HepG2 (cell line): Measurements from ENCODE around the gene USF2. TPM values are rescaled to one million over a fixed set of nuclear protein-coding genes. Genes with fewer than 3 reads are reported as not detected.

Experiments
- ATAC-seq: fragments of 200-7000 bp; cut with Tn5 transposase; 3 replicates; pipeline ENCODE4 v1.9.1; 2020; ENCODE audit warnings: mild to moderate bottlenecking, moderate library complexity
- BruUV-seq: library from RNA; stranded (reverse); fragments of 400-500 nt; replicated peaks from 2 replicates; lab custom pipeline; 2021; lab: Mats Ljungman, UMichigan
- CTCF ChIA-PET: fragments of 300-600 bp; formaldehyde crosslinking; extraction: SDS; loops from one replicate; lab custom pipeline; 2021; ENCODE audit warnings: low total read pairs, inconsistent platforms, low intra/inter-chr PET ratio; lab: Yijun Ruan, JAX
- POLR2A ChIA-PET: fragments of 350-600 bp; sonication (Branson Sonifier 250); formaldehyde crosslinking; loops from one replicate; lab custom pipeline; 2020; ENCODE audit warnings: antibody characterized with exemption, inconsistent platforms; lab: Yijun Ruan, JAX
- DNase-seq: peaks from one replicate; pipeline ENCODE4 v3.0.0-alpha.2; 2015; ENCODE audit warnings: low spot score
- FAIRE-seq: peaks from 3 replicates; lab custom pipeline; 2011; peaks lifted over from hg19 to GRCh38; lab: Jason Lieb, UNC
- H2AFZ ChIP-seq: one replicate; pipeline ENCODE4 v1.6.1; 2011; ENCODE audit warnings: low read length, inconsistent platforms
- H3K27ac ChIP-seq: fragments of 300-600 bp; 3 replicates; pipeline ENCODE4 v1.8.0; 2011; ENCODE audit warnings: mixed run types, mild to moderate bottlenecking, mixed read lengths, low read length, inconsistent platforms; ENCODE audit not compliant: insufficient read depth; ENCODE audit errors: extremely low read length
- H3K27me3 ChIP-seq, 2 experiments: fragments of 200-600 bp in 1 of 2; 2 replicates in 1 of 2; 3 replicates in 1 of 2; pipeline versions ENCODE4 v1.6.0 to v1.8.0; 2011; ENCODE audit warnings: low read length in 2 of 2, mild to moderate bottlenecking in 2 of 2, moderate library complexity in 2 of 2, inconsistent platforms in 1 of 2; ENCODE audit not compliant: insufficient read depth in 2 of 2, control insufficient read depth in 1 of 2
- H3K36me3 ChIP-seq, 2 experiments: fragments of 200-600 bp in 1 of 2; replicated peaks in 1 of 2; 2 replicates in 1 of 2; 3 replicates in 1 of 2; pipeline versions ENCODE4 v1.5.1 to v1.8.0; 2011; ENCODE audit warnings: low read length in 2 of 2, inconsistent platforms in 1 of 2; ENCODE audit not compliant: insufficient read depth in 2 of 2, control insufficient read depth in 1 of 2
- H3K4me1 ChIP-seq: 2 replicates; pipeline ENCODE4 v1.5.1; 2012; ENCODE audit warnings: low read length, inconsistent platforms; ENCODE audit not compliant: insufficient read depth
- H3K4me2 ChIP-seq: 2 replicates; pipeline ENCODE4 v1.6.0; 2011; ENCODE audit warnings: low read depth, low read length, inconsistent platforms
- H3K4me3 ChIP-seq, 3 experiments: fragments of 200-600 bp in 1 of 3; sonication (generic), shearing (Covaris generic) in 1 of 3; replicated peaks in 1 of 3; 2 replicates each; pipeline ENCODE4 v1.5.1; 2011 to 2016; ENCODE audit warnings: low read length in 3 of 3, inconsistent platforms in 2 of 3, low read depth in 2 of 3, mild to moderate bottlenecking in 2 of 3, control low read depth in 1 of 3, mixed read lengths in 1 of 3; ENCODE audit not compliant: insufficient read depth in 1 of 3
- H3K79me2 ChIP-seq: one replicate; pipeline ENCODE4 v1.6.1; 2011; ENCODE audit warnings: low read length, inconsistent platforms; ENCODE audit not compliant: insufficient read depth
- H3K9ac ChIP-seq: 2 replicates; pipeline ENCODE4 v1.6.0; 2011; ENCODE audit warnings: mild to moderate bottlenecking, low read depth, low read length, inconsistent platforms; ENCODE audit not compliant: insufficient read depth
- H3K9me3 ChIP-seq: 2 replicates; pipeline ENCODE4 v1.5.1; 2012; ENCODE audit warnings: mild to moderate bottlenecking, low read length
- H4K20me1 ChIP-seq: 2 replicates; pipeline ENCODE4 v1.6.0; 2011; ENCODE audit warnings: inconsistent platforms, mild to moderate bottlenecking, low read length, moderate library complexity; ENCODE audit not compliant: insufficient read depth
- BCL6 ChIP-seq: IDR thresholded peaks from 2 replicates; pipeline ENCODE4 v1.6.1; 2016; ENCODE audit warnings: missing genetic modification reagents, missing compliant biosample characterization
- CHD4 ChIP-seq: fragments of 200-600 bp; sonication (generic); IDR thresholded peaks from 2 replicates; pipeline ENCODE4 v1.7.0; 2017; ENCODE audit warnings: mild to moderate bottlenecking, low read length, borderline replicate concordance
- HIC2 ChIP-seq: sonication (generic); formaldehyde crosslinking; IDR thresholded peaks from 2 replicates; pipeline ENCODE4 v1.9.0; 2022; ENCODE audit warnings: low read depth, missing genetic modification reagents
- HNF4G ChIP-seq, 2 experiments: sonication (generic) in 1 of 2; formaldehyde crosslinking in 1 of 2; IDR thresholded peaks; 2 replicates each; pipeline versions ENCODE4 v1.4.0 to v1.6.1; 2011 to 2020; ENCODE audit warnings: borderline replicate concordance in 2 of 2, low read depth in 2 of 2, mild to moderate bottlenecking in 2 of 2, low read length in 1 of 2, missing genetic modification reagents in 1 of 2, moderate library complexity in 1 of 2
- HNRNPK ChIP-seq: fragments of 200-400 bp; formaldehyde crosslinking; IDR thresholded peaks from 2 replicates; pipeline ENCODE4 v1.6.1; 2018; ENCODE audit warnings: low read length, low read depth, moderate library complexity, mild to moderate bottlenecking; ENCODE audit not compliant: poor library complexity, severe bottlenecking
- KDM1A ChIP-seq: IDR thresholded peaks from 2 replicates; pipeline ENCODE4 v1.6.1; 2016; ENCODE audit warnings: missing compliant biosample characterization
- MATR3 ChIP-seq: sonication (generic); formaldehyde crosslinking; IDR thresholded peaks from 2 replicates; pipeline ENCODE4 v1.4.0; 2020; ENCODE audit warnings: missing genetic modification reagents
- NFIB ChIP-seq: sonication (generic); formaldehyde crosslinking; IDR thresholded peaks from 2 replicates; pipeline ENCODE4 v1.9.0; 2021; ENCODE audit warnings: missing genetic modification reagents, mild to moderate bottlenecking, borderline replicate concordance
- SMAD9 ChIP-seq: sonication (generic); formaldehyde crosslinking; IDR thresholded peaks from 2 replicates; pipeline ENCODE4 v1.5.1; 2020; ENCODE audit warnings: mild to moderate bottlenecking, missing genetic modification reagents
- SMYD3 ChIP-seq: sonication (generic); formaldehyde crosslinking; IDR thresholded peaks from 2 replicates; pipeline ENCODE4 v1.8.1; 2023; ENCODE audit warnings: mild to moderate bottlenecking, missing genetic modification reagents
- ZBTB33 ChIP-seq: sonication (generic); formaldehyde crosslinking; IDR thresholded peaks from 2 replicates; pipeline ENCODE4 v1.4.0; 2020; ENCODE audit warnings: missing genetic modification reagents
- ZFP90 ChIP-seq: sonication (generic); formaldehyde crosslinking; IDR thresholded peaks from 2 replicates; pipeline ENCODE4 v1.8.0; 2022; ENCODE audit warnings: missing genetic modification reagents, mild to moderate bottlenecking, inconsistent platforms, borderline replicate concordance
- ZFP91 ChIP-seq: sonication (generic); formaldehyde crosslinking; IDR thresholded peaks from 2 replicates; pipeline ENCODE4 v1.9.0; 2022; ENCODE audit warnings: missing genetic modification reagents, mild to moderate bottlenecking, borderline replicate concordance
- ZMYM3 ChIP-seq: sonication (generic); formaldehyde crosslinking; IDR thresholded peaks from 2 replicates; pipeline ENCODE4 v1.5.1; 2020; ENCODE audit warnings: mild to moderate bottlenecking, missing genetic modification reagents
- ZNF34 ChIP-seq: sonication (generic); formaldehyde crosslinking; IDR thresholded peaks from 2 replicates; pipeline ENCODE4 v1.4.0; 2020; ENCODE audit warnings: mild to moderate bottlenecking, missing genetic modification reagents, borderline replicate concordance
- ZNF460 ChIP-seq: sonication (generic); formaldehyde crosslinking; IDR thresholded peaks from 2 replicates; pipeline ENCODE4 v1.5.1; 2020; ENCODE audit warnings: missing genetic modification reagents, mild to moderate bottlenecking, borderline replicate concordance
- ZNF772 ChIP-seq: sonication (generic); formaldehyde crosslinking; IDR thresholded peaks from 2 replicates; pipeline ENCODE4 v1.5.0; 2020; ENCODE audit warnings: mild to moderate bottlenecking, missing genetic modification reagents
- WGBS: methylation state at CpG from one replicate; pipeline ENCODE4 v1.1.6; 2017; ENCODE audit warnings: low lambda C conversion rate; 5-methylcytosine and 5-hydroxymethylcytosine counted together
- in situ Hi-C: cut with HindIII; loops from 2 replicates; pipeline ENCODE4 v1.10.0; 2017; ENCODE audit warnings: low pct_unique_long_range_greater_than_20kb; ENCODE audit not compliant: extremely low pct_ligation_motif_present
- intact Hi-C: fragments of 100-400 bp; cut with micrococcal nuclease; formaldehyde crosslinking; loops from one replicate; pipeline ENCODE4 v1.10.0; 2022; ENCODE audit not compliant: unreplicated experiment
- polyA plus RNA-seq, 8 experiments: library from polyadenylated mRNA; depleted of rRNA in 3 of 8; stranded (reverse) in 7 of 8; unstranded in 1 of 8; fragments of >200 nt; fragmentation: Illumina TruSeq in 4 of 8; extraction: Trizol in 4 of 8; gene quantifications; 2 replicates each; pipeline versions ENCODE4 v1.2.1 to v1.2.3, GENCODE V29; 2011 to 2016; ENCODE audit warnings: low read depth in 4 of 8, missing spikeins in 1 of 8, mixed read lengths in 1 of 8; ENCODE audit not compliant: insufficient read depth in 1 of 8
- total RNA-seq, 5 experiments: library from RNA; depleted of rRNA; stranded (reverse); fragments of >200 nt; fragmentation: Illumina TruSeq; extraction: Trizol; gene quantifications; 2 replicates each; pipeline ENCODE4 v1.2.3, GENCODE V29; 2016; ENCODE audit warnings: low read depth in 1 of 5

USF2 gene
- total and polyA plus RNA-seq, 2 of the 13 experiments (the other 11 are each of a cell fraction or from before 2014, with no cell fraction given), result 54.9 to 106 TPM

GRCh38 chr19:35284153-35285094 is 15.7 kb downstream of the USF2 start:
- peak overlapping the region; percentile 40 for H3K27ac ChIP-seq
- in situ Hi-C loops (no loop called here), intact Hi-C loops (loop anchor here (1.0 kb wide), 1 partner anchor 31 kb away; no protein-coding TSS in a partner anchor)
- DNase-seq, result peak; percentile 33
- ATAC-seq, result no peak
- H4K20me1 ChIP-seq, result no peaks in the 10 kb centered on the region
- peaks cover 0 to 5% of the 10 kb centered on the region in 2 experiments; a peak in 1 of 5 replicates for H3K27me3 ChIP-seq
- H3K79me2 ChIP-seq, result no peaks in the 10 kb centered on the region
- FAIRE-seq, result no peak
- ChIA-PET CTCF (no interaction called here), POLR2A (no interaction called here)
- no TSS peak for BruUV-seq
- H3K4me2 ChIP-seq, result peak overlapping the region; percentile 87
- peak overlapping the region; percentile 14 to 35 (median 18); a peak in 2 of 6 replicates for H3K4me3 ChIP-seq
- H3K4me1 ChIP-seq, result peaks cover 75% of the 10 kb centered on the region
- no peaks in the 10 kb centered on the region for H3K9me3 ChIP-seq
- H3K9ac ChIP-seq, result no peak overlapping the region
- H2AFZ ChIP-seq, result no peak overlapping the region
- H3K36me3 ChIP-seq, result no peaks in the 10 kb centered on the region
- 71% methylated on average over 17 of the region's 17 CpGs for WGBS
- TF ChIP-seq SMAD9 (CRISPR knock-in tag) (no peak), ZBTB33 (CRISPR knock-in tag) (peak; percentile 63), HNF4G (IDR thresholded peaks at IDR 0.05; ENCODE audit: borderline replicate concordance, low read depth, low read length) (no peak), HNF4G (CRISPR knock-in tag; IDR thresholded peaks at IDR 0.05; ENCODE audit: borderline replicate concordance, low read depth) (no peak), CHD4 (peak; percentile 57; the same call in 1 of the 2 replicates), KDM1A (CRISPR knock-in tag) (no peak), ZFP91 (CRISPR knock-in tag) (peak; percentile 20; the same call in 1 of the 2 replicates), SMYD3 (no peak), NFIB (no peak), HIC2 (CRISPR knock-in tag) (peak; percentile 72), ZNF34 (CRISPR knock-in tag) (no peak), ZNF460 (CRISPR knock-in tag) (peak; percentile 96), BCL6 (CRISPR knock-in tag) (no peak), ZFP90 (CRISPR knock-in tag) (peak; percentile 97), ZNF772 (CRISPR knock-in tag) (no peak), ZMYM3 (peak; percentile 49; the same call in 1 of the 2 replicates), MATR3 (CRISPR knock-in tag) (no peak), HNRNPK (no peak)
